ENCODE results near the gene DDR2. TPM values are rescaled to one million over a fixed set of nuclear protein-coding genes. Genes with fewer than 3 reads are reported as not detected.
"Not testable (repeated sequence)": the region's sequence is repeated elsewhere in the genome, so short reads cannot be mapped to it uniquely, and the experiment has no call there.

The DDR2 gene
- 1.4 TPM for polyA plus RNA-seq (2012; ENCODE audit: insufficient read depth, insufficient read length)

DNA sequence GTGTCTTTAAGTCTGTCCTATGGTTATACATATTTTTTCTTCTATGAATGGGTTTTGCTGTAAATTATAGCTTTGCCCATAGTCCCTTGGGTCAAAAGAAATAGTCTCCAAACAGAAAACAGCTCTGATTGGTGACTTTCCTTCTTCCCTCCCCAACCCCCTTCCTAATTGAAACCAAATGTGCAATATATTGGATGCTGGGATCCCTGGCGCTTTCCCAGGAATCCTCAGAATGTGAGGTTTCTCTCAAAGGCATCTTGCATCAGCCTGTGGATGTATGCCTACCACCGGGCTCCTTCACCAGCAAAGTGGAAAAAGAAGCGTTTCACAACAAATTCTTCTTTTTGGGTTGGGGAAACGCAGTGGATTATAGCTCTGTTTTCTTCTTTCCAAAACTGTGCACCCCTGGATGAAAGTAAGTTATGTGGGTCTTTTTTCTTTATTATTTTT, at the start of gene DDR2:
DDR2 (plus strand) TSS at position 248 of the 450 bp plus-strand sequence. CDS start 86,600 bp downstream, outside the sequence.
- H3K4me3 ChIP-seq (ENCODE audit: low read length): no peak within 1 kb of the TSS
- no peak for DNase-seq (ENCODE audit: low read depth, low spot score)

DNA sequence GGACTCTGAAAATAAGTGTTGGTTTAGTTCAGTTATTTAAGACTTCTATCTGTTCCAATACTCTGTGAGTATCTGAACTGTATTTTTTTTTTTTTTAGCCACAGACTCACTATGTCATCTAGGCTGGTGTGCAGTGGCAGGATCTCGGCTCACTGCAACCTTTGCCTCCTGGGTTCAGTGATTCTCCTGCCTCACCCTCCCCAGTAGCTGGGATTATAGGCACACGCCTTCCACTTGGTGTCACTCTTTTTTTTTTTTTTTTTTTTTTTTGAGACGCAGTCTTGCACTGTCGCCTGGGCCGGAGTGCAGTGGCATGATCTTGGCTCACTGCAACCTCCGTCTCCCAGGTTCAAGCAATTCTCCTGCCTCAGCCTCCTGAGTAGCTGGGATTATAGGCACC, 49.4 kb upstream of the DDR2 start:
- not testable (repeated sequence) for DNase-seq (ENCODE audit: low read depth, low spot score); H3K4me3 ChIP-seq (ENCODE audit: low read length)

GRCh38 chr1:162585101-162585500, 47.2 kb upstream of the DDR2 start:
- not testable (repeated sequence) for DNase-seq (ENCODE audit: low read depth, low spot score); H3K4me3 ChIP-seq (ENCODE audit: low read length)

DNA sequence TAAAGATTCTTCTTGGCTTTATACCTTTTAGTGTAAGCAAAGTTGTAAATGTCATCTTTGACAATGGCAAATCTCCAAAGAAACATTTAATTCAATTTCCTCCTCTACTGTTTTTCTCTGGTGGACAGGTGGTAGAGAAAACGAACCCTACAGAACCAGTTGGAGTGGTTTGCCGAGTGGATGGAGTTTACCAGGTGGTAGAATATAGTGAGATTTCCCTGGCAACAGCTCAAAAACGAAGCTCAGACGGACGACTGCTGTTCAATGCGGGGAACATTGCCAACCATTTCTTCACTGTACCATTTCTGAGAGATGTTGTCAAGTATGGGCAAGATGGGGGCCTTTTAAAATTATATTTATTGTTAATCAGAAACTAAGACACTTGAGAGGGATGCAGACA, 44.9 kb upstream of the DDR2 start:
- no peak for DNase-seq (ENCODE audit: low read depth, low spot score)

GRCh38 chr1:162587761-162588260, 44.5 kb upstream of the DDR2 start:
- H3K4me3 ChIP-seq (ENCODE audit: low read length): no peak overlapping the region
- no peak for DNase-seq (ENCODE audit: low read depth, low spot score)

More for the DNA sequence above, 44.9 kb upstream of the DDR2 start:
- H3K4me3 ChIP-seq (ENCODE audit: low read length): no peak overlapping the region

DNA sequence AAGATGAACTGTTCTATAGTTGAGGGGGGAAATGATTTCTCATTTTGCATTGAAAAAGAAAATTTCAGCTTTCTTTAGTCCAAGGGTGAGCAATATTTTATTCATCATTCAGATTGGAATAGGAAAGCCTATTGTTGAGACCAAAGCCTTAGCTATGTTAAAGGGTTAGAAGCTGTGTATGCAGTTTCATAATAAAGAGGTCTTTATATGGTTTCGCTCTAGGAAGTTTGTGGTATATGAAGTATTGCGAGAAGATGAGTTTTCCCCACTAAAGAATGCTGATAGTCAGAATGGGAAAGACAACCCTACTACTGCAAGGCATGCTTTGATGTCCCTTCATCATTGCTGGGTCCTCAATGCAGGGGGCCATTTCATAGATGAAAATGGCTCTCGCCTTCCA, 42.2 kb upstream of the DDR2 start:
- no peak overlapping the region for H3K4me3 ChIP-seq (ENCODE audit: low read length)
- no peak for DNase-seq (ENCODE audit: low read depth, low spot score)

- no peak for DNase-seq (ENCODE audit: low read depth, low spot score)
Measured at GRCh38 chr1:162590686-162591085, 41.6 kb upstream of the DDR2 start.

DNA sequence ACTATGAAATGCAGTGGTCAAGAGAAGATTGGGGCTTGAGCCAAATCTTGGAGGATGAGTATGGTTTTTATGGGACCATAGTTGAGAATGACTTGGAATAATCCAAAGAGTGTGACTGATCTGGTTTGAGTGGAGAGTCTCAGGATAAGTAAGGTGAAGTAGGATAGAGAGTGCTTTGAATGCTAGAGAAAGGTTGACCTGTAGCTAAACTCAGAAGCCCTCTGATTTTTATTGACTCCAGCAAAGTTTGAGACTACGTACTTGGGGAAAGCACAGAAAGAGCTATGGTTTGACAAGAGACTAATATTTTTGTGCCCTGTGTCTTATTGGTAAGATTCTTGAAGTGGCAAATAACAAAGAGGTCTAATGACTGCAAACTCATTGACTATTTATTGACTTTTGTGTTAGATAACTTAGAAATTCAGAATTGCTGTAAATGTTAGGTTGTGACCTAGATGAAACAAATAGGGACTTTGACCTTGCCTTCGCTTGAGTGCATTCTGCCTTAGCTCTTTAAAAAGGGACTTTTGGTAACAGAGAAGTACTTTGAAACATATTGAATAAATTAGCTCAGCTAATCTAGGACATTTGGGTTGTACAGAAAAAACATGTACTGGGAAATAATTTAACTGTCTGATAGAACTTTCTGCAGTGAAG, 35.6 kb upstream of the DDR2 start:
- DNase-seq (ENCODE audit: low read depth, low spot score): no peak

More at GRCh38 chr1:162590686-162591085, 41.6 kb upstream of the DDR2 start:
- H3K4me3 ChIP-seq (ENCODE audit: low read length): no peak overlapping the region

GRCh38 chr1:162599451-162599850, 32.8 kb upstream of the DDR2 start:
- no peak overlapping the region for H3K4me3 ChIP-seq (ENCODE audit: low read length)
- DNase-seq (ENCODE audit: low read depth, low spot score): no peak

More for the DNA sequence above, 35.6 kb upstream of the DDR2 start:
- H3K4me3 ChIP-seq (ENCODE audit: low read length): no peak overlapping the region

DNA sequence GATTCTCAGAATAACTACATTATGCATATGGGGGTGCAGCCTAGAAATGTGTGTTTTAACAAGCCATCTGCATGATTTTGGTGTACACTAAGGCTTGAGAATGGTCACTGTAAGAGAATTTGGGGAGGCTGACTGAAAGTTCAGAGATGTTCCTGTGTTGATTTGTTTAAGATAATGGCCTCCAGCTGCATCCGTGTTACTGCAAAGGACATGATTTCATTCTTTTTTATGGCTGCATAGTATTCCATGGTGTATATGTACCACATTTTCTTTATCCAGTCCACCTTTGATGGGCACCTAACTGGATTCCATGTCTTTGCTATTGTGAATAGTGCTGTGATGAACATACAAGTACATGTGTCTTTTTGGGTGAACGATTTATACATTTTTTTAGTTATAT, 29.1 kb upstream of the DDR2 start:
- DNase-seq (ENCODE audit: low read depth, low spot score); H3K4me3 ChIP-seq (ENCODE audit: low read length): not testable (repeated sequence)

DNA sequence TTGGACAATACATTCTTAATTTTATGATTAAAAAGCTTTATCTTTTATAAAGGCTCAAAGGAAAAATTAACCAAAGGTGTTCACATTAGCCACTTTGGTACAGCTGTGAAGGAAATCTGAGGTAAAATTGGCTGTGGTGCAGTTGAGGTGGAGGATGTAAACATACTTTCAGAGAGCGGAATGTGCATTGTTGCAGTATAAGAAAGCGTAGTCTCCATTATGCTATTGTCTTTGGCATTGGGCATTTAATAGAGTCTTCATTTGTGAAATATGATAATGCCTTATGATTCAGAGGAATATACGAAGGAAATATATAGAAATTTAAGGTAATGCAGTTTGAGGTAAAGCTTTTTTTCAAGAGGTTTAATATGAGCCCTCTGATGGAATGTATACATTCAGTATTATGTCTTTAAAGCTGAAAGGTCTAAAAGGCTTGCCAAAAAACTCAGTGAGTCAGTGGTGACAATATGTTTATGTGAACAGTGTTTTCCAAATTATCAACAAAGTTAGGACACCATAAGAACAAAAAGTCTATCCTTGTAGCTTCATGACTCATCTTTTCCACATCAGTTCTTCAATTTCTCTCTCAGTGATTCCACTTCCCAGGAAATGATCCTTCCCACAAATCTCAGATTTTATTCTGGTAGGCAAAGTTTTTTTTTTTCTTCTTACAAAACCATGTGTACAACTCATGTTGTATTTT, 26.9 kb upstream of the DDR2 start:
- no peak for DNase-seq (ENCODE audit: low read depth, low spot score)
- no peak overlapping the region for H3K4me3 ChIP-seq (ENCODE audit: low read length)

- no peak for DNase-seq (ENCODE audit: low read depth, low spot score)
- H3K4me3 ChIP-seq (ENCODE audit: low read length): no peak overlapping the region
Measured at GRCh38 chr1:162609306-162609705, 23.0 kb upstream of the DDR2 start.

- H3K4me3 ChIP-seq (ENCODE audit: low read length): no peak overlapping the region
- peak; percentile 42 for DNase-seq (ENCODE audit: low read depth, low spot score)
Measured at GRCh38 chr1:162612606-162613400, 19.5 kb upstream of the DDR2 start.

DNA sequence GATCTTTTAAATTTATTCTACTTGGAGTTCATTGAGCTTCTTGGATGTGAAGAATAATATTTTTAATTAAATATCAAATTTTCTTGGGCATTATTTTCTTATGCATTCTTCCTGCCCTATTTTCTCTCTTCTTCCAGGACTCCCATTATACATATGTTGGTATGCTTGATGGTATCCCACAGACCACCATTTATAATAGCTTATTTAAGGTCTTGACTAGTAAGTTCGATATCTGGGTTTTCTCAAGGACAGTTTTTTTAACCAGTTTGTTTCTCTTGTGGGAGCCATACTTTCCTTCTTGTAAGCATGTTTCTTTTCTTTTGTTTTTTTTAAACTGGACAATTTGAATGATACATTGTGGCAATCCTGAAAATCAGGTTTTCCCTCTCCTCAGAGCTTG, 15.4 kb upstream of the DDR2 start:
- no peak for DNase-seq (ENCODE audit: low read depth, low spot score)
- no peak overlapping the region for H3K4me3 ChIP-seq (ENCODE audit: low read length)

- H3K4me3 ChIP-seq (ENCODE audit: low read length): no peak overlapping the region
Measured at GRCh38 chr1:162617513-162617912, 14.8 kb upstream of the DDR2 start.

DNA sequence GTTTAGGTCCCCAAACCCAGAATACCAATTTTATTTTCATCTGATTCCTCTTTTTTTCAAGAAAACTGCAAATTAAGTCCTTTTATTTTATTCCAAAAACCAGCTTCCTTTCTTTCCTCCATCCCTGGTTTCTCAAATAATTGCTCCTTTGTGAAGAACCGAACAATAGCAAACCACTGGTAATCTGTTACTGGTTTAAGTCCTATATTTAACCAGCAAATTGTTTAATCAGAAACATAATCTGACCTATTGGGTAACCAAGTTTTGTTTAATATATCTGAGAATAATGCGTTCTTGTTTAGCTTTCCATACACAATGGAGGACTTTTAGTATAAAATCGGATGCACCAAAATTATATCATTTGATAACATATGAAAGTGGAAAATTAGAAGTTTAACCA, 13.2 kb upstream of the DDR2 start:
- H3K4me3 ChIP-seq (ENCODE audit: low read length): no peak overlapping the region
- no peak for DNase-seq (ENCODE audit: low read depth, low spot score)

More at GRCh38 chr1:162617513-162617912, 14.8 kb upstream of the DDR2 start:
- no peak for DNase-seq (ENCODE audit: low read depth, low spot score)

- no peak for DNase-seq (ENCODE audit: low read depth, low spot score)
- no peak overlapping the region for H3K4me3 ChIP-seq (ENCODE audit: low read length)
Measured at GRCh38 chr1:162621256-162621655, 11.0 kb upstream of the DDR2 start.

- no peak for DNase-seq (ENCODE audit: low read depth, low spot score)
- no peak overlapping the region for H3K4me3 ChIP-seq (ENCODE audit: low read length)
Measured at GRCh38 chr1:162625679-162626078, 6.6 kb upstream of the DDR2 start.

DNA sequence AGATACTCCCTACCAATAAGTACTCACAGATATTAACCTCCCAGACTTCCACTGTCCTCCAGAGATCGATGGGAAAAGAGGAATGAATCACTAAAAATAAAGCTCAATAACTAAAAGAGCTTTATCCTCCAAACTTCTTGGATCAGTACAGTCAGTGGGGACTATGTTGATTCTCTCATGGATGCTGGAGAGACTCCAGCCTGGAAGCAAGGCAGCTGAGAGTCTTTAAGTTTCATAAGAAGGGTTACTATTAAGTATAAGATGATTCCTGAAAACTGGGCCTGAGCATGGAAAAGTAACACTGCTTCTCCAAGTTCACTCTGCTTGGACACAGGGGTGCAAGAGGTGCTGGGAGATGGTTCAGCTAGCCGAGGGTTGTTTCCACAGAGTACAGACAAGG, 6.2 kb upstream of the DDR2 start:
- no peak for DNase-seq (ENCODE audit: low read depth, low spot score)
- H3K4me3 ChIP-seq (ENCODE audit: low read length): no peak overlapping the region

DNA sequence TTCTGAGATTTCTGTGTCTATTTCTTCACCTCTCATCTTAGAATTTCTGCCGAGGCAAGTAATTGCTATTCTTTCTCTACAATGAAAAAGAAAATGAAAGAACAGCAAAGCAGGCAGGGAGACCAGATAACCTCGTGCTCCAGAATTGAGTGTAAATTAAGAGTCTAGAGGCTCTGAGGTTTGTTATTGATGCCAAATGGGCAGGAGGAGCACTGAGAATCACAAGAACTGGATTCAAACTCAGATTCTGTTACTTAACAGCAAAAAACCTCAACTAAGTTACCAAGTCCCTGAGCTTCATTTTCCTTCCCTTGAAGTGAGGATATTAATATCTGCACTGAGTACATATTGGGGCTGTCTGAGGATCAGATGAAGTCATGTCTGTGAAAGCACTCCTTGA, 5.5 kb upstream of the DDR2 start:
- no peak for DNase-seq (ENCODE audit: low read depth, low spot score)
- H3K4me3 ChIP-seq (ENCODE audit: low read length): no peak overlapping the region
